Progenitor cell of endocrine pancreas (in vitro differentiated cells): ENCODE measurements around the gene GMPR. TPM values are rescaled to one million over a fixed set of nuclear protein-coding genes. Genes with fewer than 3 reads are reported as not detected.

ENCODE experiments used
- DNase-seq: peaks from one replicate; pipeline ENCODE4 v3.0.0; 2021; ENCODE audit warnings: low spot score; ENCODE audit not compliant: unreplicated experiment
- H3K27ac Mint-ChIP-seq: 2 replicates; pipeline ENCODE4 v1.8.0; 2021; ENCODE audit warnings: mild to moderate bottlenecking, moderate library complexity, mixed read lengths
- H3K27me3 Mint-ChIP-seq: 2 replicates; pipeline ENCODE4 v1.8.0; 2021; ENCODE audit warnings: mixed read lengths
- H3K36me3 Mint-ChIP-seq: 2 replicates; pipeline ENCODE4 v1.8.0; 2022; ENCODE audit warnings: mixed read lengths; ENCODE audit not compliant: insufficient read depth
- H3K4me1 Mint-ChIP-seq: 2 replicates; pipeline ENCODE4 v1.8.0; 2021; ENCODE audit warnings: low read depth, mixed read lengths
- H3K4me3 Mint-ChIP-seq: 2 replicates; pipeline ENCODE4 v1.8.0; 2021; ENCODE audit warnings: low read depth, mild to moderate bottlenecking, moderate library complexity, mixed read lengths
- H3K9me3 Mint-ChIP-seq: 2 replicates; pipeline ENCODE4 v1.8.0; 2021; ENCODE audit warnings: low read depth, mixed read lengths
- total RNA-seq: library from RNA; stranded (reverse); gene quantifications from 2 replicates; pipeline ENCODE4 v1.2.1, GENCODE V29; 2021
- TF ChIP-seq, protein P1 (sequence below): fragments of 200-600 bp; sonication (generic); IDR thresholded peaks from one replicate; pipeline ENCODE4 v1.5.0; 2021; ENCODE audit warnings: antibody characterized with exemption, mild to moderate bottlenecking; ENCODE audit not compliant: unreplicated experiment

GMPR gene
- total RNA-seq, 1 donor from 2014 or later, result 0.50 TPM

DNA sequence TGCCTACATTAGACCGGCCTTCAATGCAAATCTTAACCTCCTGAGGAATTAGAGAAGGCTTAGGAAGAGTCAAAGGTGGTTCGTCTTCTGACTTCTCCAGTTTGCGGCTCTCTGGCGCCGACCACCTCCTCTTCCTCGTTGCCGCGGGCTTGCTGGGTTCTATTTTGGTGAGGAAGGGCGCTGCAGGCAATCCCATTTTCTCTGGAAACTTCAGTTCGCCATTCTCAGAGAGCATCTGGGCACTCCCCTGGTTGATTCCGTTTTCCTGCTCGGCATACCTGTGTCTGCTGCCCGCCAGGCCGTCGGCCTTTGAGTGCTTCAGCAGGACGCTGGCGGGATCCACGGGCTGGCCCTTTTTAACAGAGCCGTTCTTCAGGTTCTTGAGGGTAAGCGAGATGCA, 67.9 kb downstream of the GMPR start:
- peaks cover 14% of the 10 kb centered on the region for H3K36me3 Mint-ChIP-seq
- H3K4me3 Mint-ChIP-seq, result no peak overlapping the region
- TF ChIP-seq, protein P1, sequence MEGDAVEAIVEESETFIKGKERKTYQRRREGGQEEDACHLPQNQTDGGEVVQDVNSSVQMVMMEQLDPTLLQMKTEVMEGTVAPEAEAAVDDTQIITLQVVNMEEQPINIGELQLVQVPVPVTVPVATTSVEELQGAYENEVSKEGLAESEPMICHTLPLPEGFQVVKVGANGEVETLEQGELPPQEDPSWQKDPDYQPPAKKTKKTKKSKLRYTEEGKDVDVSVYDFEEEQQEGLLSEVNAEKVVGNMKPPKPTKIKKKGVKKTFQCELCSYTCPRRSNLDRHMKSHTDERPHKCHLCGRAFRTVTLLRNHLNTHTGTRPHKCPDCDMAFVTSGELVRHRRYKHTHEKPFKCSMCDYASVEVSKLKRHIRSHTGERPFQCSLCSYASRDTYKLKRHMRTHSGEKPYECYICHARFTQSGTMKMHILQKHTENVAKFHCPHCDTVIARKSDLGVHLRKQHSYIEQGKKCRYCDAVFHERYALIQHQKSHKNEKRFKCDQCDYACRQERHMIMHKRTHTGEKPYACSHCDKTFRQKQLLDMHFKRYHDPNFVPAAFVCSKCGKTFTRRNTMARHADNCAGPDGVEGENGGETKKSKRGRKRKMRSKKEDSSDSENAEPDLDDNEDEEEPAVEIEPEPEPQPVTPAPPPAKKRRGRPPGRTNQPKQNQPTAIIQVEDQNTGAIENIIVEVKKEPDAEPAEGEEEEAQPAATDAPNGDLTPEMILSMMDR, result no peak
- DNase-seq, result no peak
- H3K27me3 Mint-ChIP-seq, result peaks cover 4% of the 10 kb centered on the region
- H3K27ac Mint-ChIP-seq, result no peak overlapping the region
- no peaks in the 10 kb centered on the region for H3K4me1 Mint-ChIP-seq
- no peaks in the 10 kb centered on the region for H3K9me3 Mint-ChIP-seq

DNA sequence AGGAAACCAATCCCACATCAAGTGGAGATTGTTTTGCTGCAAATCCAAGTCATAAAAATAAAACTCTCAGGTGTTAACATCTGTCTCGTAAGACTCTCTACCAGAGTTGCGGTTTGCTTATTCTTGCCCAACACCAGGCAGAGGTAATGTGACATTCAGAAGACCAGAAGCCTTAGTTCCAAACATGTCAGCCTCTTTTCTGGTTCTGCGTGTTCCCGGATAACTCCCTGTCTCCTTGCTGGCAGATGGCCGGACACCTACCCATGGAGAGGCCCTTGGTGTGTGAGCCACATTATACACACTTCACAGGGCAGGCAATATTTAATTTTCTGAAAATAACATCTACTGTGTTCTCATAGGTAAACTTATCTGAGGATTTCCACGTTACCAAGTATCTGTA, 73.4 kb downstream of the GMPR start:
- H3K9me3 Mint-ChIP-seq, result no peaks in the 10 kb centered on the region
- DNase-seq, result no peak
- peaks cover 6% of the 10 kb centered on the region for H3K36me3 Mint-ChIP-seq
- H3K27me3 Mint-ChIP-seq, result no peaks in the 10 kb centered on the region
- no peak overlapping the region for H3K4me3 Mint-ChIP-seq
- H3K4me1 Mint-ChIP-seq, result no peaks in the 10 kb centered on the region
- H3K27ac Mint-ChIP-seq, result no peak overlapping the region
- TF ChIP-seq, protein P1, result no peak

DNA sequence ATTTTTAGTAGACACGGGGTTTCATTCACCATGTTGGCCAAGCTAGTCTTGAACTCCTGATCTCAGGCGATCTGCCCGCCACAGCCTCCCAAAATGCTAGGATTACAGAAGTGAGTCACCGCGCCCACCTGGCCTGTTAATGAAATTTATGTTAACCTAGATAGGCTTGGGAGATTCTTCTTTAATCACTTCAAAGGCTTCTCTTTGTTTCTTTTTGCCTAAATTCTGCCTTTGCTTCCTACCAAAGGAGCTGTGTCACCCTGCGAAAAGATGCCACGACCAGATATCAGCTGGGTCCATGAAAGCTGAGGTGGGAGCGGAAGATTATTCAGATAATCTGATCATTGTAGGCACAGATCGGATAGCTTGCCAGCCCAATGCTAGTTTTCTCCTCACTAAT, 75.3 kb downstream of the GMPR start:
- Mint-ChIP-seq H3K27ac (no peak overlapping the region), H3K4me3 (no peak overlapping the region), H3K36me3 (peaks cover 3% of the 10 kb centered on the region), H3K4me1 (peaks cover 4% of the 10 kb centered on the region), H3K9me3 (no peaks in the 10 kb centered on the region), H3K27me3 (no peaks in the 10 kb centered on the region)
- TF ChIP-seq, protein P1, result no peak
- no peak for DNase-seq

DNA sequence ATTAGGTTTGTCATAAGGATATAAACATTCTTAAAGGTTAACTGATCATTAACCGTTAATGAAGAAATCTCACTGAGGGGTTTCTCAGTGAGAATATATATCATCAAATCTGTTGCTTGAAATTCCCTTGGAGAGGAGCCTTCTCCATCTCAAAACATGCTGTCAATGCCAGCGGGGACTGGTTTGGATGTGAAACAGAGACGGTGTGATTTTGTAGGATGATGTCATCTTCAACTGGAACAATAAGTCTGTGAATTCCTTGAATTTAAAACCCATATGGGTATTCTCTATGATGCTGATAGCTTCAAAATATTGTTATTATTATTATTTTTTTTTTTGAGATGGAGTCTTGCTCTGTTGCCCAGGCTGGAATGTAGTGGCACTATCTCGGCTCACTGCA, 75.9 kb downstream of the GMPR start:
- Mint-ChIP-seq H3K27ac (no peak overlapping the region), H3K27me3 (no peaks in the 10 kb centered on the region), H3K4me3 (no peak overlapping the region), H3K4me1 (peaks cover 4% of the 10 kb centered on the region), H3K36me3 (peaks cover 2% of the 10 kb centered on the region), H3K9me3 (no peaks in the 10 kb centered on the region)
- TF ChIP-seq, protein P1, result no peak
- no peak for DNase-seq

DNA sequence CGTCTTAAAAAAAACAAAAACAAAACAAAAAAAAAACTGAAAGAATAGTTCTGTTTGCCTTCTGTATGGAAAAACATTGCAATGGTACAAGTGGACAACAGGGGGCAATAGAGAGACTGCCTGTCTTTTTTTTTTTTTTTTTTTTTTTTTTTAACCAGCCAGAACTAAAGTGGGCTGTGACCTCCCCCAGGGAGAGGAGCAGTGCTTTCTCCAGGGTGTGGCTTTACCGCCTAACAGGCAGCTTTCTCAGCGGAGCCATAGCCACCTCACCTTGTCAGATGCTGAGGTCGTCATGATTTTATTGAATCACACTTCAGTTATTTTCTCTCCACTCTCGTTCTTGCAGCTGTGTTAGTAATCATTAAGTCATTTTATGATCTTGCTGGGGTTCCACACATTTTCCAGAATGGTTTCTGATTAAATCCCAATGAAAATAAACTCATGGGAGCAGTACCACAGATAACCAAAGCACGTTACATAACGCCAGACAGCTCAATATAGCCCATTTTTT, 78.4 kb downstream of the GMPR start:
- H3K4me3 Mint-ChIP-seq, result no peak overlapping the region
- H3K4me1 Mint-ChIP-seq, result peaks cover 4% of the 10 kb centered on the region
- H3K36me3 Mint-ChIP-seq, result no peaks in the 10 kb centered on the region
- TF ChIP-seq, protein P1, result peak; percentile 81
- H3K27ac Mint-ChIP-seq, result no peak overlapping the region
- DNase-seq, result no peak
- H3K27me3 Mint-ChIP-seq, result no peaks in the 10 kb centered on the region
- H3K9me3 Mint-ChIP-seq, result no peaks in the 10 kb centered on the region
